Smooth muscle cell of the coronary artery (primary cell): ENCODE data around the gene EDRF1. TPM values are rescaled to one million over a fixed set of nuclear protein-coding genes. Genes with fewer than 3 reads are reported as not detected.

Experiments used
- total RNA-seq: library from RNA; depleted of rRNA; stranded (reverse); fragments of >200 nt; gene quantifications from 2 replicates; pipeline ENCODE4 v1.2.3, GENCODE V29; 2014; ENCODE audit warnings: low replicate concordance

Gene EDRF1, protein sequence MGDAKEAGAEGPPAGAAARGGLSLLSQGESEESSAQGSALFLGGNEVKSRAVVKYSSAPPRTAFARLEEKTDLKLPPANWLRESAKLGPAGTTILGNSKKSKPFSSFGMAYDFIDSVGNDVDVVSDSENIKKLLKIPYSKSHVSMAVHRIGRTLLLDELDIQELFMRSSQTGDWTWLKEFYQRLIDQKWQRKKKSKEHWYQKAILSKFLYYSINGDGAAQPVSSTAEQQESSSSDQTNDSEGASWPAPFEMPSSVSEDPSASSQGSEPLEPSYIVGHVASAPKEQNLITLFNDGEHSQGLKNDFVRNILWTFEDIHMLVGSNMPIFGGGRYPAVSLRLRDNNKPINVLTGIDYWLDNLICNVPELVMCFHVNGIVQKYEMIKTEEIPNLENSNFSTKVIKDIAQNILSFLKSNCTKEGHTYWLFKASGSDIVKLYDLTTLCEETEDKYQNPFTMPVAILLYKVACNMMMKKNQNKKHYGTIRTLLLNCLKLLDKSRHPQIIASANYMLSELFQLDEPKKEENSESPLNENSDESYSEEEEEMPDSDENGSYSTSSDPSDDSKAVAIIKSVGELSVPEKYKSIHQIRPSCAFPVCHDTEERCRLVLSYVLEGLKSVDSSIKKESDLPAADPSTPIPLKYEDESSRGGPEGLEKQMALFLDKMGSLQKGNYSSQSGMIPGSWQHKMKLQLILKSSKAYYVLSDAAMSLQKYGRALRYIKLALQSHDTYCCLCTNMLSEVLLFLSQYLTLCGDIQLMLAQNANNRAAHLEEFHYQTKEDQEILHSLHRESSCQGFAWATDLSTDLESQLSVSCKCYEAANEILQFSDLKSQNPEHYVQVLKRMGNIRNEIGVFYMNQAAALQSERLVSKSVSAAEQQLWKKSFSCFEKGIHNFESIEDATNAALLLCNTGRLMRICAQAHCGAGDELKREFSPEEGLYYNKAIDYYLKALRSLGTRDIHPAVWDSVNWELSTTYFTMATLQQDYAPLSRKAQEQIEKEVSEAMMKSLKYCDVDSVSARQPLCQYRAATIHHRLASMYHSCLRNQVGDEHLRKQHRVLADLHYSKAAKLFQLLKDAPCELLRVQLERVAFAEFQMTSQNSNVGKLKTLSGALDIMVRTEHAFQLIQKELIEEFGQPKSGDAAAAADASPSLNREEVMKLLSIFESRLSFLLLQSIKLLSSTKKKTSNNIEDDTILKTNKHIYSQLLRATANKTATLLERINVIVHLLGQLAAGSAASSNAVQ
- 14.5 and 15.1 TPM in 2 replicates for total RNA-seq

DNA sequence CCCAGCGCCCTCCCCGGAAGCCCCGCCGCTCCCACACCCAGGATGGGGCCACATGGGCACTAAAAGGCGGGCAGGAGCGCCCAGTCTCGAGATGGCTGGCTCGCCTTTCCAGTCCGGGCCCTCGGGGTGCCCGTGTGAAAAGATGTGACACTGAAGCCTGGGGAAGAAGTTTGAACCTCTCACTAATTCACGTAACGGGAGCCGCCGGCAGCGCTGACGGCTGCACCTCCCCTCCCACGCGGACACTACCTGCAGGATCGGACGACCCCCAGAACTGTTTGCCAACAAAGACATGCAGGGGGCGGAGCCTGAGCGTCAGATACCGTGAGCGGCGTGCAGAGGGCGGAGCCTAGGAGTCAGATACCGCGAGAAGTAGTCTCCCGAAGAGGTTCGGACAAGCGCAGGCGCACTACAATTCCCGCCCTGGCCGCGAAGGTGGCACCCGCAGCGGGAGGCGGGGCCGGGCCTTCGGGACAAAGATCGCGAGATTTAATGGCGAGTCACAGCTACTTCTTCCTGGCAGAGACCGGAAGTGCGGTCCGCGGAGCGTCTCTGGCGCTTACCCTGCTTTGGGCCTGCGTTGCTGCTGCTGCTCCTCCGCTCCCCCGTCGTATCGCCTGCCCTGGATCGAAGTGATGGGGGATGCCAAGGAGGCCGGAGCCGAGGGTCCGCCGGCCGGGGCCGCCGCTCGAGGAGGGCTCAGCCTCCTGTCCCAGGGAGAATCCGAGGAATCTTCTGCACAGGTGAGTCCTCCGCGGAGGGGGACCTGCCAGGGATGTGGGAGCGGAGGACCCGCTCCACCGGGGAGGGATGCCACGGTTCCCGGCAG, at the start of gene EDRF1:
Gene EDRF1 (plus strand): TSS at position 537 of the 829 bp plus-strand sequence. CDS start 99 bp downstream, at position 636.

DNA sequence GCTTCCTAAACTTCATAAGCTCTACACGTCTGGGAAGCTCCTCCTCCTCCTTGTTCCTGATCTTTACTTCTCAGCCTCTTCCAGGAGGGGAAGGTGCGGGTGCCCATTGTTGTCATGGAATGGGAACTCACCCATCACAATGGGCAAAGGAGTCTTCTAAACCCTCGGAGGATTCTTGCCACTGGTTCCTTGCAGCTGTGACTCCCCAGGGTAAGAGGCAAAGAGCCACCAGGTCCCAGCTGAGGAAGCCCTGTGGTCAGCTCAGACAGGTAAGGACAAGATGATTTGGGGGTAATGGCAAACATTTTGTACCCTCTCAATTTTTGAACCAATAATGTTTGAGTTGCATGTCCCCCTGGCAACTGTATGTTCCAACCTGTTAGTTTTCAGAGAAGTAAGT, 36.4 kb upstream of the EDRF1 start, which contains the start of gene TEX36:
Gene TEX36 (minus strand): TSS at position 101 of the 400 bp plus-strand sequence. CDS start 174 bp downstream, outside the sequence.

DNA sequence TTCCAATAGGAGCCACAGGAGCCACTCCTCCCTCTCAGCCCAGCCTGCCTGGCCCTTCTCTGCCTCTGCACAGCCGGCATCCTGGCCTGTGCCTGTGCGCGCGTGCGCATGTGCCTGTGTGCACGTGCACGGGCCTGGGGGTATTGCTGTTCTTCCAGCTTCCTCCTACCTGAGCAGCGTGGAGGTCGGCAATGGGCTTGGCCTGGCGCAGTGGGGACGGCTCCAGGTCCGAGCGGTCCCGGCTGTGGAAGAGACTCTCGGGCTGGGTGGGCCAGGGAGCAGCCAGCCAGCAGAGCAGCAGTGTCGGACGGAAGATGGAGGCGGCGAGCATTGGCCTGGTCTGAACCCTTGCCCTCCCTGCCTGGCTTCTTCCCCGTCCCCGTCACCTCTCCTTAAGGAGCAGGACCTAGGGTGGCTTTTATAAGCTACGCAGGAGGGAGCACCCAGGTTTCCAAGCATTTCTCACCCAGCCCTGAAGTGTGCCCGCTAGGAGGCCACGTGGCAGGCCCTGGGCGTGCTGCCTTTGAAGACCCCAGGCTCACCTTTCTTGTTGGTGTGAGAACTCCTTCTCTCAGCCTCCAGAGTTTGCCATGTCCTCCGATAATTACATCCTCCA, 56.1 kb downstream of the EDRF1 start, which contains the start of gene MMP21:
Gene MMP21 (minus strand): TSS at position 331 of the 616 bp plus-strand sequence. CDS start 0 bp downstream, at position 331.

Other genes starting within 250 kb of the EDRF1 start
- not detected in 2 replicates for gene TEX36, start 36.5 kb upstream of the EDRF1 start, total RNA-seq
- 0.30 TPM in 1 of 2 replicates, not detected in the other for gene MMP21, start 56.1 kb downstream of the EDRF1 start, total RNA-seq
- 30.8 and 74.2 TPM in 2 replicates for gene UROS, start 103.5 kb downstream of the EDRF1 start, total RNA-seq
- 36.2 and 44.6 TPM in 2 replicates for gene BCCIP, start 103.8 kb downstream of the EDRF1 start, total RNA-seq
- gene DHX32, start 161.6 kb downstream of the EDRF1 start, total RNA-seq, result 26.4 and 29.2 TPM in 2 replicates
- gene FANK1, start 176.9 kb downstream of the EDRF1 start, total RNA-seq, result 5.2 and 13.9 TPM in 2 replicates